WTC11 (cell line): ENCODE results near the gene RARB. TPM values are rescaled to one million over a fixed set of nuclear protein-coding genes. Genes with fewer than 3 reads are reported as not detected.

ENCODE experiments used
- ATAC-seq: fragments of 200-7000 bp; cut with Tn5 transposase; 2 replicates; pipeline ENCODE4 v1.10.0; 2021; ENCODE audit warnings: mild to moderate bottlenecking, moderate library complexity
- CTCF ChIA-PET: fragments of 300-600 bp; sonication (Branson Sonifier 250); formaldehyde crosslinking; loops from one replicate; lab custom pipeline; 2021; ENCODE audit warnings: antibody characterized with exemption; lab: Charles Lee
- POLR2A ChIA-PET: fragments of 350-600 bp; sonication (Branson Sonifier 250); formaldehyde crosslinking; loops from one replicate; lab custom pipeline; 2021; ENCODE audit warnings: antibody characterized with exemption; lab: Charles Lee
- DNase-seq: peaks from one replicate; pipeline ENCODE4 v3.0.0; 2021; ENCODE audit warnings: low spot score
- H3K27ac Mint-ChIP-seq: 2 replicates; pipeline ENCODE4 v1.8.0; 2021; ENCODE audit warnings: mixed read lengths
- H3K27me3 Mint-ChIP-seq: 2 replicates; pipeline ENCODE4 v1.8.0; 2021; ENCODE audit warnings: low read depth, mild to moderate bottlenecking, moderate library complexity, mixed read lengths
- H3K36me3 Mint-ChIP-seq: 2 replicates; pipeline ENCODE4 v1.8.0; 2021; ENCODE audit warnings: mixed read lengths
- H3K4me1 Mint-ChIP-seq: 2 replicates; pipeline ENCODE4 v1.8.0; 2022; ENCODE audit warnings: mixed read lengths
- H3K4me3 Mint-ChIP-seq: 2 replicates; pipeline ENCODE4 v1.8.0; 2021; ENCODE audit warnings: mild to moderate bottlenecking, moderate library complexity, mixed read lengths
- H3K9me3 Mint-ChIP-seq: 2 replicates; pipeline ENCODE4 v1.8.0; 2021; ENCODE audit warnings: mixed read lengths
- AR ChIP-seq: fragments of 250-450 bp; sonication (Bioruptor Pico); IDR thresholded peaks from 2 replicates; pipeline ENCODE4 v1.9.0; 2021; ENCODE audit warnings: mild to moderate bottlenecking
- ARID4B ChIP-seq: sonication (generic); formaldehyde crosslinking; IDR thresholded peaks from 2 replicates; pipeline ENCODE4 v1.8.0; 2023; ENCODE audit warnings: missing genetic modification reagents, mild to moderate bottlenecking, borderline replicate concordance
- ATF3 ChIP-seq: sonication (generic); formaldehyde crosslinking; conservative IDR thresholded peaks from 2 replicates; pipeline ENCODE4 v1.8.1; 2022; ENCODE audit warnings: mild to moderate bottlenecking, missing genetic modification reagents
- CTCF ChIP-seq: fragments of 200-600 bp; IDR thresholded peaks from 2 replicates; pipeline ENCODE4 v1.8.0; 2022; ENCODE audit warnings: antibody characterized with exemption
- ELF4 ChIP-seq: sonication (generic); formaldehyde crosslinking; IDR thresholded peaks from 2 replicates; pipeline ENCODE4 v1.8.1; 2022; ENCODE audit warnings: low read depth, mild to moderate bottlenecking, moderate library complexity, missing genetic modification reagents
- FOXP4 ChIP-seq: sonication (generic); formaldehyde crosslinking; IDR thresholded peaks from 2 replicates; pipeline ENCODE4 v1.8.0; 2022; ENCODE audit warnings: mild to moderate bottlenecking, missing genetic modification reagents
- GRHL2 ChIP-seq: fragments of 250-450 bp; sonication (Bioruptor Pico); IDR thresholded peaks from 2 replicates; pipeline ENCODE4 v1.8.0; 2022; ENCODE audit warnings: mild to moderate bottlenecking, moderate library complexity; ENCODE audit not compliant: insufficient replicate concordance, severe bottlenecking
- MAX ChIP-seq: sonication (generic); formaldehyde crosslinking; IDR thresholded peaks from 2 replicates; pipeline ENCODE4 v1.8.0; 2022; ENCODE audit warnings: mild to moderate bottlenecking, missing genetic modification reagents
- MYBL2 ChIP-seq: sonication (generic); formaldehyde crosslinking; IDR thresholded peaks from 2 replicates; pipeline ENCODE4 v1.8.1; 2023; ENCODE audit warnings: mild to moderate bottlenecking, moderate library complexity, missing genetic modification reagents
- NFE2L1 ChIP-seq: sonication (generic); formaldehyde crosslinking; IDR thresholded peaks from 2 replicates; pipeline ENCODE4 v1.8.1; 2023; ENCODE audit warnings: missing genetic modification reagents
- NR3C1 ChIP-seq: sonication (generic); formaldehyde crosslinking; conservative IDR thresholded peaks from 2 replicates; pipeline ENCODE4 v1.8.1; 2023; ENCODE audit warnings: low read depth, mild to moderate bottlenecking, missing genetic modification reagents
- PRDM15 ChIP-seq: sonication (generic); formaldehyde crosslinking; IDR thresholded peaks from 2 replicates; pipeline ENCODE4 v1.8.0; 2022; ENCODE audit warnings: missing genetic modification reagents
- RORB ChIP-seq: fragments of 250-450 bp; sonication (Bioruptor Pico); IDR thresholded peaks from 2 replicates; pipeline ENCODE4 v1.9.0; 2021; ENCODE audit warnings: mild to moderate bottlenecking
- SMAD3 ChIP-seq: sonication (generic); formaldehyde crosslinking; IDR thresholded peaks from 2 replicates; pipeline ENCODE4 v1.8.0; 2022; ENCODE audit warnings: missing genetic modification reagents, mild to moderate bottlenecking, borderline replicate concordance
- SP1 ChIP-seq: sonication (generic); formaldehyde crosslinking; conservative IDR thresholded peaks from 2 replicates; pipeline ENCODE4 v1.8.1; 2022; ENCODE audit warnings: missing genetic modification reagents
- ZNF317 ChIP-seq: sonication (generic); formaldehyde crosslinking; IDR thresholded peaks from 2 replicates; pipeline ENCODE4 v1.8.1; 2023; ENCODE audit warnings: low read depth, mild to moderate bottlenecking, moderate library complexity, missing genetic modification reagents, borderline replicate concordance
- ZNF671 ChIP-seq: fragments of 250-450 bp; sonication (Bioruptor Pico); IDR thresholded peaks from 2 replicates; pipeline ENCODE4 v1.8.0; 2021; ENCODE audit warnings: mild to moderate bottlenecking
- total RNA-seq: library from RNA; stranded (reverse); gene quantifications from 3 replicates; pipeline ENCODE4 v1.2.3, GENCODE V29; 2021

Gene RARB
- total RNA-seq, 1 experiment from 2014 or later, result not detected

- no peak overlapping the region for H3K4me3 Mint-ChIP-seq
- peaks cover 32% of the 10 kb centered on the region for H3K9me3 Mint-ChIP-seq
- DNase-seq (no peak), ATAC-seq (no peak)
- no peak overlapping the region for H3K27ac Mint-ChIP-seq
- H3K27me3 Mint-ChIP-seq, result no peaks in the 10 kb centered on the region
- ChIA-PET CTCF (no interaction called here), POLR2A (no interaction called here)
- no peaks in the 10 kb centered on the region for H3K36me3 Mint-ChIP-seq
- TF ChIP-seq NFE2L1 (CRISPR knock-in tag), result no peak
- no peak for TF ChIP-seq MAX (CRISPR knock-in tag)
- TF ChIP-seq SP1 (CRISPR knock-in tag), result no peak
- TF ChIP-seq ZNF671 (CRISPR knock-in tag), result no peak
- no peak for TF ChIP-seq GRHL2
- TF ChIP-seq RORB, result no peak
- TF ChIP-seq AR, result no peak
- TF ChIP-seq SMAD3, result no peak
- no peak for TF ChIP-seq PRDM15
- TF ChIP-seq ELF4 (CRISPR knock-in tag), result no peak
- TF ChIP-seq ARID4B, result no peak
- TF ChIP-seq FOXP4 (CRISPR knock-in tag), result no peak
- TF ChIP-seq ZNF317 (CRISPR knock-in tag), result no peak
- no peak for TF ChIP-seq MYBL2 (CRISPR knock-in tag)
- no peak for TF ChIP-seq CTCF
- no peak for TF ChIP-seq ATF3 (CRISPR knock-in tag)
- no peak for TF ChIP-seq NR3C1 (CRISPR knock-in tag)
- no peaks in the 10 kb centered on the region for H3K4me1 Mint-ChIP-seq
Observed at GRCh38 chr3:25390605-25391004, 37.5 kb upstream of the RARB start.
